ENCODE data around the gene DIS3L.

DNA sequence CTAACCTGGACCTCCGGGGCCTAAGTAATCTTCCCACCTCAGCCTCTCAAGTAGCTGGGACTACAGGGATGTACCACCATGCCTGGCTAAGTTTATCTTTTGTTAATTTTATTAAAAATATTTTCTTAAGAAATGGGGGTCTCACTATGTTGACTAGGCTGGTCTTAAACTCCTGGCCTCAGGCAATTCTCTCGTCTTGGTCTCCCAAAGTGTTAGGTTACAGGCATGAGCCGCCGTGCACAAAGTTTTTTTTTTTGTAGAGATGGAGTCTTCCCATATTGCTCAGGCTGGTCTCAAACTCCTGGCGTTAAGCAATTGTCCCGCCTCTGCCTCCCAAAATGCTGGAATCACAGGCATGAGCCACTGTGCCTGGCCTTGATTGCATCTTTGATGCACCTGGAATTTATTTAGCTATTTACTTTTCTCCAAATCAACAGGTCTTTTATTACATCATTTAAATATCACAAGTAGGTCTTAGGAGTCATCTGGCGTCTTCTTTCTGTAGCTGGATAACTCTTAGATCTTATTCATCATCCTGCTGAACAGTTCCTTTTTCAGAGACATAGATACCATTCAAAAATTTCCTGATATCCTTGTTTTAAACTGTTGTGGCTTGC is 85.6 kb downstream of the DIS3L start:
- no peak for TF ChIP-seq POLR2A (IDR thresholded peaks at IDR 0.05)
- TF ChIP-seq, protein P1, sequence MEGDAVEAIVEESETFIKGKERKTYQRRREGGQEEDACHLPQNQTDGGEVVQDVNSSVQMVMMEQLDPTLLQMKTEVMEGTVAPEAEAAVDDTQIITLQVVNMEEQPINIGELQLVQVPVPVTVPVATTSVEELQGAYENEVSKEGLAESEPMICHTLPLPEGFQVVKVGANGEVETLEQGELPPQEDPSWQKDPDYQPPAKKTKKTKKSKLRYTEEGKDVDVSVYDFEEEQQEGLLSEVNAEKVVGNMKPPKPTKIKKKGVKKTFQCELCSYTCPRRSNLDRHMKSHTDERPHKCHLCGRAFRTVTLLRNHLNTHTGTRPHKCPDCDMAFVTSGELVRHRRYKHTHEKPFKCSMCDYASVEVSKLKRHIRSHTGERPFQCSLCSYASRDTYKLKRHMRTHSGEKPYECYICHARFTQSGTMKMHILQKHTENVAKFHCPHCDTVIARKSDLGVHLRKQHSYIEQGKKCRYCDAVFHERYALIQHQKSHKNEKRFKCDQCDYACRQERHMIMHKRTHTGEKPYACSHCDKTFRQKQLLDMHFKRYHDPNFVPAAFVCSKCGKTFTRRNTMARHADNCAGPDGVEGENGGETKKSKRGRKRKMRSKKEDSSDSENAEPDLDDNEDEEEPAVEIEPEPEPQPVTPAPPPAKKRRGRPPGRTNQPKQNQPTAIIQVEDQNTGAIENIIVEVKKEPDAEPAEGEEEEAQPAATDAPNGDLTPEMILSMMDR (IDR thresholded peaks at IDR 0.05), result no peak

Measured in esophagus squamous epithelium (tissue), 4 donors.